Skin of body (tissue), 2 donors: Measurements from ENCODE around the gene USP3. TPM values are rescaled to one million over a fixed set of nuclear protein-coding genes. Genes with fewer than 3 reads are reported as not detected.
"Not testable (repeated sequence)": the region's sequence is repeated elsewhere in the genome, so short reads cannot be mapped to it uniquely, and the experiment has no call there.

Experiments used
- DNase-seq: peaks from one replicate; lab custom pipeline; 2025; lab: John Stamatoyannopoulos, UW
- total RNA-seq: library from RNA; depleted of rRNA; stranded (reverse); fragments of >200 nt; gene quantifications from one replicate; pipeline ENCODE4 v1.2.3, GENCODE V29; 2014

The USP3 gene
- total RNA-seq, 1 donor from 2014 or later = 59.3 TPM

- no peak for DNase-seq
Measured at GRCh38 chr15:63605036-63605435, 100.6 kb downstream of the USP3 start.

GRCh38 chr15:63605816-63606215 lies 101.4 kb downstream of the USP3 start:
- DNase-seq = no peak

GRCh38 chr15:63606308-63606707 lies 101.9 kb downstream of the USP3 start:
- no peak for DNase-seq

- DNase-seq = no peak
Measured at GRCh38 chr15:63608989-63609388, 104.6 kb downstream of the USP3 start.

GRCh38 chr15:63609448-63609847 lies 105.1 kb downstream of the USP3 start:
- DNase-seq = no peak

GRCh38 chr15:63610209-63610841 lies 105.9 kb downstream of the USP3 start:
- peak; percentile 89 for DNase-seq

- no peak for DNase-seq
Measured at GRCh38 chr15:63611177-63611576, 106.8 kb downstream of the USP3 start.

- DNase-seq = no peak
Measured at GRCh38 chr15:63612300-63612699, 107.9 kb downstream of the USP3 start.

GRCh38 chr15:63615935-63616334 lies 111.5 kb downstream of the USP3 start:
- DNase-seq = no peak

GRCh38 chr15:63617147-63617546 lies 112.8 kb downstream of the USP3 start:
- not testable (repeated sequence) for DNase-seq

- not testable (repeated sequence) for DNase-seq
Measured at GRCh38 chr15:63617627-63618026, 113.2 kb downstream of the USP3 start.

GRCh38 chr15:63620760-63621159 lies 116.4 kb downstream of the USP3 start:
- DNase-seq = not testable (repeated sequence)

- no peak for DNase-seq
Measured at GRCh38 chr15:63623232-63623969, 119.0 kb downstream of the USP3 start.

- DNase-seq = no peak
Measured at GRCh38 chr15:63626955-63627354, 122.6 kb downstream of the USP3 start.

GRCh38 chr15:63628123-63628822 lies 123.9 kb downstream of the USP3 start:
- DNase-seq = no peak

GRCh38 chr15:63630036-63630751 lies 125.8 kb downstream of the USP3 start:
- DNase-seq = no peak

- no peak for DNase-seq
Measured at GRCh38 chr15:63633312-63633711, 128.9 kb downstream of the USP3 start.

GRCh38 chr15:63634154-63634553 lies 129.8 kb downstream of the USP3 start:
- no peak for DNase-seq

GRCh38 chr15:63636518-63637061 lies 132.2 kb downstream of the USP3 start:
- DNase-seq = no peak

GRCh38 chr15:63638839-63639238 lies 134.4 kb downstream of the USP3 start:
- no peak for DNase-seq

- DNase-seq = no peak
Measured at GRCh38 chr15:63640146-63640545, 135.8 kb downstream of the USP3 start.
